K562 (cell line): ENCODE measurements around the gene TMEM214. TPM values are rescaled to one million over a fixed set of nuclear protein-coding genes. Genes with fewer than 3 reads are reported as not detected.

ENCODE experiments used
- ARID2 ChIP-seq: fragments of 450-650 bp; IDR thresholded peaks from 2 replicates; pipeline ENCODE4 v1.6.1; 2017; ENCODE audit warnings: antibody characterized with exemption, mild to moderate bottlenecking
- CTBP1 ChIP-seq: fragments of 450-650 bp; IDR thresholded peaks from 2 replicates; pipeline ENCODE4 v1.6.1; 2016; ENCODE audit warnings: borderline replicate concordance
- FOXP4 ChIP-seq: sonication (generic); formaldehyde crosslinking; IDR thresholded peaks from 2 replicates; pipeline ENCODE4 v1.8.0; 2022; ENCODE audit warnings: mild to moderate bottlenecking, missing genetic modification reagents, borderline replicate concordance
- ILK ChIP-seq: fragments of 450-650 bp; IDR thresholded peaks from 2 replicates; pipeline ENCODE4 v1.6.1; 2016; ENCODE audit warnings: missing genetic modification characterization, low read depth, mild to moderate bottlenecking, missing compliant biosample characterization, moderate library complexity, borderline replicate concordance
- IRF1 ChIP-seq: sonication (generic); formaldehyde crosslinking; IDR thresholded peaks from 2 replicates; pipeline ENCODE4 v1.8.0; 2022; ENCODE audit warnings: missing genetic modification reagents, mild to moderate bottlenecking, borderline replicate concordance
- MLLT1 ChIP-seq, 2 experiments: fragments of 450-650 bp; IDR thresholded peaks; 2 replicates each; pipeline ENCODE4 v1.6.1; 2016
- NCOA2 ChIP-seq, 2 experiments: fragments of 450-650 bp; IDR thresholded peaks; 2 replicates each; pipeline ENCODE4 v1.6.1; 2018; ENCODE audit warnings: mild to moderate bottlenecking in 2 of 2, moderate library complexity in 1 of 2; ENCODE audit not compliant: partially characterized antibody in 2 of 2
- PTTG1 ChIP-seq: fragments of 450-650 bp; IDR thresholded peaks from 2 replicates; pipeline ENCODE4 v1.6.1; 2016; ENCODE audit warnings: low read depth, mild to moderate bottlenecking, missing genetic modification characterization, missing compliant biosample characterization
- RB1 ChIP-seq: fragments of 450-650 bp; IDR thresholded peaks from 2 replicates; pipeline ENCODE4 v1.6.1; 2017; ENCODE audit warnings: low read depth, mild to moderate bottlenecking
- SETDB1 ChIP-seq: IDR thresholded peaks from one replicate; pipeline ENCODE4 v1.6.1; 2012; ENCODE audit warnings: low read length, control low read depth, inconsistent platforms
- SP2 ChIP-seq: IDR thresholded peaks from 2 replicates; pipeline ENCODE4 v1.6.1; 2011; ENCODE audit warnings: mild to moderate bottlenecking, low read depth, low read length, moderate library complexity; ENCODE audit not compliant: poor library complexity, severe bottlenecking; ENCODE audit errors: extremely low read depth
- VEZF1 ChIP-seq: fragments of 200-800 bp; sonication (Bioruptor generic); IDR thresholded peaks from 2 replicates; pipeline ENCODE4 v1.6.1; 2017; ENCODE audit warnings: missing genetic modification characterization, missing compliant biosample characterization
- polyA plus RNA-seq, 8 experiments: library from polyadenylated mRNA; depleted of rRNA in 4 of 8; stranded (reverse) in 5 of 8; unstranded in 3 of 8; fragments of >200 nt; fragmentation: Nextera tagmentation in 2 of 8; fragmentation: Illumina TruSeq in 1 of 8; extraction: Ambion mirVana in 2 of 8; extraction: Trizol in 1 of 8; gene quantifications; 2 replicates each; pipeline versions ENCODE4 v1.2.1 to v1.2.3, GENCODE V29; 2011 to 2014; ENCODE audit warnings: inconsistent platforms in 1 of 8, missing spikeins in 1 of 8
- total RNA-seq, 7 experiments: library from RNA; depleted of rRNA in 6 of 7; stranded (reverse); fragments of >200 nt in 6 of 7; fragmentation: Illumina TruSeq in 2 of 7; extraction: Trizol in 2 of 7; gene quantifications; 2 replicates each; pipeline versions ENCODE4 v1.2.1 to v1.2.3, GENCODE V29; 2011 to 2021; ENCODE audit warnings: low replicate concordance in 1 of 7
- TF ChIP-seq, protein P1 (sequence below): fragments of 450-650 bp; IDR thresholded peaks from 2 replicates; pipeline ENCODE4 v1.6.1; 2016; ENCODE audit warnings: mild to moderate bottlenecking
- TF ChIP-seq, protein P2 (sequence below): IDR thresholded peaks from 2 replicates; pipeline ENCODE4 v1.6.1; 2016; ENCODE audit warnings: missing genetic modification characterization, missing compliant biosample characterization

The TMEM214 gene
- total and polyA plus RNA-seq, 9 of the 15 experiments (the other 6 are each of a cell fraction or from before 2014, with no cell fraction given) = 11.4 to 81.4 (median 44.1) TPM

- TF ChIP-seq, protein P1, sequence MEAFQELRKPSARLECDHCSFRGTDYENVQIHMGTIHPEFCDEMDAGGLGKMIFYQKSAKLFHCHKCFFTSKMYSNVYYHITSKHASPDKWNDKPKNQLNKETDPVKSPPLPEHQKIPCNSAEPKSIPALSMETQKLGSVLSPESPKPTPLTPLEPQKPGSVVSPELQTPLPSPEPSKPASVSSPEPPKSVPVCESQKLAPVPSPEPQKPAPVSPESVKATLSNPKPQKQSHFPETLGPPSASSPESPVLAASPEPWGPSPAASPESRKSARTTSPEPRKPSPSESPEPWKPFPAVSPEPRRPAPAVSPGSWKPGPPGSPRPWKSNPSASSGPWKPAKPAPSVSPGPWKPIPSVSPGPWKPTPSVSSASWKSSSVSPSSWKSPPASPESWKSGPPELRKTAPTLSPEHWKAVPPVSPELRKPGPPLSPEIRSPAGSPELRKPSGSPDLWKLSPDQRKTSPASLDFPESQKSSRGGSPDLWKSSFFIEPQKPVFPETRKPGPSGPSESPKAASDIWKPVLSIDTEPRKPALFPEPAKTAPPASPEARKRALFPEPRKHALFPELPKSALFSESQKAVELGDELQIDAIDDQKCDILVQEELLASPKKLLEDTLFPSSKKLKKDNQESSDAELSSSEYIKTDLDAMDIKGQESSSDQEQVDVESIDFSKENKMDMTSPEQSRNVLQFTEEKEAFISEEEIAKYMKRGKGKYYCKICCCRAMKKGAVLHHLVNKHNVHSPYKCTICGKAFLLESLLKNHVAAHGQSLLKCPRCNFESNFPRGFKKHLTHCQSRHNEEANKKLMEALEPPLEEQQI = peak; percentile 62
- TF ChIP-seq SETDB1 = no peak
- TF ChIP-seq NCOA2 (IDR thresholded peaks at IDR 0.05; ENCODE audit: partially characterized antibody in 2 of 2) = peak in 1 of 2 experiments; percentile 72
- peak; percentile 87; the same call in 1 of the 2 replicates for TF ChIP-seq IRF1 (CRISPR knock-in tag)
- no peak for TF ChIP-seq SP2
- peak; percentile 44; the same call in 1 of the 2 replicates for TF ChIP-seq RB1
- peak; percentile 49 for TF ChIP-seq VEZF1 (CRISPR knock-in tag)
- TF ChIP-seq ARID2 = no peak; the same call in 1 of the 2 replicates
- no peak for TF ChIP-seq ILK (tag)
- 0 out of 2 replicates have a peak, but pooled peaks have one; percentile 43 for TF ChIP-seq FOXP4
- TF ChIP-seq, protein P2, sequence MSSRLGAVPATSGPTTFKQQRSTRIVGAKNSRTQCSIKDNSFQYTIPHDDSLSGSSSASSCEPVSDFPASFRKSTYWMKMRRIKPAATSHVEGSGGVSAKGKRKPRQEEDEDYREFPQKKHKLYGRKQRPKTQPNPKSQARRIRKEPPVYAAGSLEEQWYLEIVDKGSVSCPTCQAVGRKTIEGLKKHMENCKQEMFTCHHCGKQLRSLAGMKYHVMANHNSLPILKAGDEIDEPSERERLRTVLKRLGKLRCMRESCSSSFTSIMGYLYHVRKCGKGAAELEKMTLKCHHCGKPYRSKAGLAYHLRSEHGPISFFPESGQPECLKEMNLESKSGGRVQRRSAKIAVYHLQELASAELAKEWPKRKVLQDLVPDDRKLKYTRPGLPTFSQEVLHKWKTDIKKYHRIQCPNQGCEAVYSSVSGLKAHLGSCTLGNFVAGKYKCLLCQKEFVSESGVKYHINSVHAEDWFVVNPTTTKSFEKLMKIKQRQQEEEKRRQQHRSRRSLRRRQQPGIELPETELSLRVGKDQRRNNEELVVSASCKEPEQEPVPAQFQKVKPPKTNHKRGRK (tag) = no peak
- TF ChIP-seq MLLT1 (IDR thresholded peaks at IDR 0.05) = peak in 1 of 2 experiments; percentile 20; a peak in 1 of 4 replicates
- TF ChIP-seq PTTG1 (tag) = no peak
- TF ChIP-seq CTBP1 = peak; percentile 78
Measured at GRCh38 chr2:27050996-27051901, 18.5 kb downstream of the TMEM214 start, which contains the start of gene AGBL5 (continued).
